Measurements from ENCODE around the gene NSUN3.

NSUN3 gene

GRCh38 chr3:94137377-94137776, 74.5 kb downstream of the NSUN3 start:
- Histone ChIP-seq H3K36me3 (ENCODE audit: control insufficient read depth, insufficient read depth, low read length) (no peaks in the 10 kb centered on the region), H3K79me2 (no peaks in the 10 kb centered on the region), H3K9me3 (ENCODE audit: control insufficient read depth, low read length) (no peaks in the 10 kb centered on the region), H3K27ac (no peak overlapping the region), H3K9ac (no peak overlapping the region), H3K4me1 (no peaks in the 10 kb centered on the region), H3K27me3 (ENCODE audit: control insufficient read depth, insufficient read depth, low read length) (no peaks in the 10 kb centered on the region), H3K4me2 (ENCODE audit: low read length) (no peak overlapping the region), H2AFZ (no peak overlapping the region), H3K4me3 (ENCODE audit: low read depth, low read length) (no peak overlapping the region)
- TF ChIP-seq, protein P1, sequence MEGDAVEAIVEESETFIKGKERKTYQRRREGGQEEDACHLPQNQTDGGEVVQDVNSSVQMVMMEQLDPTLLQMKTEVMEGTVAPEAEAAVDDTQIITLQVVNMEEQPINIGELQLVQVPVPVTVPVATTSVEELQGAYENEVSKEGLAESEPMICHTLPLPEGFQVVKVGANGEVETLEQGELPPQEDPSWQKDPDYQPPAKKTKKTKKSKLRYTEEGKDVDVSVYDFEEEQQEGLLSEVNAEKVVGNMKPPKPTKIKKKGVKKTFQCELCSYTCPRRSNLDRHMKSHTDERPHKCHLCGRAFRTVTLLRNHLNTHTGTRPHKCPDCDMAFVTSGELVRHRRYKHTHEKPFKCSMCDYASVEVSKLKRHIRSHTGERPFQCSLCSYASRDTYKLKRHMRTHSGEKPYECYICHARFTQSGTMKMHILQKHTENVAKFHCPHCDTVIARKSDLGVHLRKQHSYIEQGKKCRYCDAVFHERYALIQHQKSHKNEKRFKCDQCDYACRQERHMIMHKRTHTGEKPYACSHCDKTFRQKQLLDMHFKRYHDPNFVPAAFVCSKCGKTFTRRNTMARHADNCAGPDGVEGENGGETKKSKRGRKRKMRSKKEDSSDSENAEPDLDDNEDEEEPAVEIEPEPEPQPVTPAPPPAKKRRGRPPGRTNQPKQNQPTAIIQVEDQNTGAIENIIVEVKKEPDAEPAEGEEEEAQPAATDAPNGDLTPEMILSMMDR (IDR thresholded peaks at IDR 0.05), result no peak

- no peak overlapping the region for H3K9ac ChIP-seq
- H3K4me3 ChIP-seq (ENCODE audit: low read depth, low read length), result no peak overlapping the region
- H3K4me2 ChIP-seq (ENCODE audit: low read length), result no peak overlapping the region
- no peaks in the 10 kb centered on the region for H3K36me3 ChIP-seq (ENCODE audit: control insufficient read depth, insufficient read depth, low read length)
- no peaks in the 10 kb centered on the region for H3K27me3 ChIP-seq (ENCODE audit: control insufficient read depth, insufficient read depth, low read length)
- no peaks in the 10 kb centered on the region for H3K4me1 ChIP-seq
- TF ChIP-seq, protein P1 (IDR thresholded peaks at IDR 0.05), result no peak
- no peak overlapping the region for H2AFZ ChIP-seq
- no peaks in the 10 kb centered on the region for H3K79me2 ChIP-seq
- no peaks in the 10 kb centered on the region for H3K9me3 ChIP-seq (ENCODE audit: control insufficient read depth, low read length)
- no peak overlapping the region for H3K27ac ChIP-seq
Observed at GRCh38 chr3:94146455-94146854, 83.6 kb downstream of the NSUN3 start.

GRCh38 chr3:94147012-94147411, 84.2 kb downstream of the NSUN3 start:
- H2AFZ ChIP-seq, result no peak overlapping the region
- no peak overlapping the region for H3K4me3 ChIP-seq (ENCODE audit: low read depth, low read length)
- no peaks in the 10 kb centered on the region for H3K9me3 ChIP-seq (ENCODE audit: control insufficient read depth, low read length)
- H3K36me3 ChIP-seq (ENCODE audit: control insufficient read depth, insufficient read depth, low read length), result no peaks in the 10 kb centered on the region
- no peak overlapping the region for H3K9ac ChIP-seq
- H3K79me2 ChIP-seq, result no peaks in the 10 kb centered on the region
- TF ChIP-seq, protein P1 (IDR thresholded peaks at IDR 0.05), result no peak
- H3K4me2 ChIP-seq (ENCODE audit: low read length), result no peak overlapping the region
- no peak overlapping the region for H3K27ac ChIP-seq
- no peaks in the 10 kb centered on the region for H3K4me1 ChIP-seq
- H3K27me3 ChIP-seq (ENCODE audit: control insufficient read depth, insufficient read depth, low read length), result no peaks in the 10 kb centered on the region

GRCh38 chr3:94150113-94150512, 87.3 kb downstream of the NSUN3 start:
- Histone ChIP-seq H3K9ac (no peak overlapping the region), H3K9me3 (ENCODE audit: control insufficient read depth, low read length) (no peaks in the 10 kb centered on the region), H3K27ac (no peak overlapping the region), H3K27me3 (ENCODE audit: control insufficient read depth, insufficient read depth, low read length) (no peaks in the 10 kb centered on the region), H3K4me2 (ENCODE audit: low read length) (no peak overlapping the region), H3K4me1 (no peaks in the 10 kb centered on the region), H2AFZ (no peak overlapping the region), H3K36me3 (ENCODE audit: control insufficient read depth, insufficient read depth, low read length) (no peaks in the 10 kb centered on the region), H3K4me3 (ENCODE audit: low read depth, low read length) (no peak overlapping the region), H3K79me2 (no peaks in the 10 kb centered on the region)
- TF ChIP-seq, protein P1 (IDR thresholded peaks at IDR 0.05), result no peak

DNA sequence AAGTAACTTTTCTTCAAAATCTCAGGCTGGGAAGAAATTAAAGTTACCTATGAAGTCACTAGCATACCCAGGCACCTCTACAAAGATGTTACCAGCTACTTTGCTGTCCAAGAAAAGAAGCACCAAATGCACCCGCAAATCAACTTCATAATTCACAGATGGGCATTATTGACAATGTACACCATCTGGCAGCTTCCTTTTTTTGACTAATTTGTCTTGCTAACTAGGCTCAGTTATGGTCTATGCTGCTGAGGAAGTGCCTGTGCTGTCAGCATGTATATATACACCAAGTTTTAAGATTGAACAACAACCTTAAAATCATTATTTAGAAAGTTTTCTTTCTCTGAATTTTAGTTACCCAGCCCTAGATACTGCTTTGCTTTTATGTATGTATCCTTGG, 93.8 kb downstream of the NSUN3 start:
- no peak overlapping the region for H3K4me3 ChIP-seq (ENCODE audit: low read depth, low read length)
- H3K27ac ChIP-seq, result no peak overlapping the region
- H3K36me3 ChIP-seq (ENCODE audit: control insufficient read depth, insufficient read depth, low read length), result no peaks in the 10 kb centered on the region
- no peaks in the 10 kb centered on the region for H3K9me3 ChIP-seq (ENCODE audit: control insufficient read depth, low read length)
- no peak overlapping the region for H3K9ac ChIP-seq
- no peak overlapping the region for H3K4me2 ChIP-seq (ENCODE audit: low read length)
- H3K27me3 ChIP-seq (ENCODE audit: control insufficient read depth, insufficient read depth, low read length), result no peaks in the 10 kb centered on the region
- no peaks in the 10 kb centered on the region for H3K4me1 ChIP-seq
- H3K79me2 ChIP-seq, result no peaks in the 10 kb centered on the region
- TF ChIP-seq, protein P1 (IDR thresholded peaks at IDR 0.05), result no peak
- H2AFZ ChIP-seq, result no peak overlapping the region

All from parathyroid adenoma (tissue), 2 donors.